ENCODE measurements around the gene CASP5.
A peak's percentile ranks its signal among the peaks of the same experiment; 100 is the strongest.
"Not testable (repeated sequence)": the region's sequence is repeated elsewhere in the genome, so short reads cannot be mapped to it uniquely, and the experiment has no call there.

Gene CASP5

GRCh38 chr11:105032495-105032894, 9.5 kb upstream of the CASP5 start:
- DNase-seq = no peak

GRCh38 chr11:105027678-105028077, 4.7 kb upstream of the CASP5 start:
- DNase-seq = no peak

- DNase-seq = no peak
Observed at GRCh38 chr11:105024394-105024793, 1.4 kb upstream of the CASP5 start.

DNA sequence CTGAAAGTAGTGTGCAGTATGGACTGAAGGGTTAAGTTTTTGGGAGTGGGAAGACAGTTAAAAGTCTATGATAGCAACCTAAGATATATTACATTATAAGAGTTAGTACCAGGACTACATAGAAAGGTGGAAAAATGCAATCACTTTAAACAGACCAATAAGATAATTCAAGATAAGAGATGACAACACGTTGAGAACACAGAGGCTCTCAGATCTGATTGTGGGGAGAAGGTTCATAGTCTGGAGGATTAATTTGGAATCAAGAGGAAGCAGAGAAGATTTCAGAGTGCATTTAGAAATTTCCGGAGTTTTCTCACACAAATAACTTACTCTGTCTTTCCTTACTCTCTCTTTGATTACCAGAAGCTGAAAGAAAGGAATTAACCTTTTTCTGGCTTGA, 441 bp downstream of the CASP5 start:
- DNase-seq = no peak

GRCh38 chr11:105007463-105007862, 15.5 kb downstream of the CASP5 start:
- no peak for DNase-seq

- no peak for DNase-seq
Observed at GRCh38 chr11:105005451-105005845, 17.5 kb downstream of the CASP5 start.

DNA sequence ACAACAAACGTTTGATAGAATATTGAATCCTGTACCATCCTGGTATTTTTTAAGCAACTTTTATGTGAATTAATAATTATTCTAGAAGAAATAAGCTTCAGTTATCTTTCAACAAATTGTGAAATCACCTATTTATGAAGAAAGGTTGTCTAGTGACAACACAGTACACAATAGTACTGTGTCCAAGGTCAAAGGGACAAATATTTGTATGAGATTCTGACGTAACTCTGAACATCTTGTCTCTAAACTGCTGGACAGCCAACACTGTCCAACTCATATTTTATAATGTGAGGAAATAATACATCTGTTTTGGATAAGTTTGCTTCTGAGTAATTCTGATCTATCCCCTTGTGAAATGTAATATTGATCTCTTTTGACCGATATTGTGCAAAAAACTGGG, 18.9 kb downstream of the CASP5 start:
- DNase-seq = no peak

- DNase-seq = no peak
Observed at GRCh38 chr11:105003151-105003550, 19.8 kb downstream of the CASP5 start.

DNA sequence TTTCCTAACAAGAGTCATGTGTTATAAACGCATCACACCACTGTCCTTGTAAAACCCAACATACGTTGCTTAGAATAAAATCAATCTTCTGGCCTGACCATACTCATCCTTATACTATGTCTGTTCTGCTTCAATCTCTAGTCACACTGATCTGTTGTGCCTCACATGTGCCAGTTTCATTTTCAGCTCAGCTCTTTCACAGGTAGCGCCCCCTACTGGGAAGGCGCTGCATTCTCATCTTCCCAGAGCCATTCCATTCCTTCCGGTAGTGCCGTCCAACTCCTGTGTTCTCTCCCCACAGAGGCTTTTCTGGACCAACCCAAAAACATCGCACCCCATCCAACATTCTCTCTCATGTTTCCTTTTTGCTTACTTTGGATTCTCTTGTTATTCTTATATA, 22.2 kb downstream of the CASP5 start:
- DNase-seq = peak; percentile 70

- DNase-seq = no peak
Observed at GRCh38 chr11:105000167-105000566, 22.8 kb downstream of the CASP5 start.

- DNase-seq = no peak
Observed at GRCh38 chr11:104999721-105000120, 23.2 kb downstream of the CASP5 start.

DNA sequence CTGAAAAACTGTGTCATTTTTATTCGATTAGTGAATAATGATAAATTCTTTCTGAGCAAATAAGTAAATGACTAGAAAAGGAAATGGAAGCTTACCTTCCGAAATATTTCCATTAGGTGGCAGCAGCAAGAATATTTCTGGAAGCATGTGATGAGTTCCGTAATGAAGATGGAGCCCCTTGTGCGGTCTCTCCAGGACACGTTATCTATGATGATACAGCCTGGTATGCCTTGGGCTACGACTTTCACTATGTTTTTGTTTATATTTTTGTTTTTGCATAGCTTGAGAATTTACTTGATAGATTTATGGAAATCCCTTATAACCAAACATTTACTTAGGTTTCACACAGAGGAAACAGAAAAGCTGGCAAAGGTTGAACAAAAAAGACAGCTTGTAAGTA, 25.7 kb downstream of the CASP5 start:
- DNase-seq = no peak

- no peak for DNase-seq
Observed at GRCh38 chr11:104995001-104995408, 28.0 kb downstream of the CASP5 start.

- no peak for DNase-seq
Observed at GRCh38 chr11:104992781-104993180, 30.2 kb downstream of the CASP5 start.

- DNase-seq = no peak
Observed at GRCh38 chr11:104991994-104992393, 31.0 kb downstream of the CASP5 start.

DNA sequence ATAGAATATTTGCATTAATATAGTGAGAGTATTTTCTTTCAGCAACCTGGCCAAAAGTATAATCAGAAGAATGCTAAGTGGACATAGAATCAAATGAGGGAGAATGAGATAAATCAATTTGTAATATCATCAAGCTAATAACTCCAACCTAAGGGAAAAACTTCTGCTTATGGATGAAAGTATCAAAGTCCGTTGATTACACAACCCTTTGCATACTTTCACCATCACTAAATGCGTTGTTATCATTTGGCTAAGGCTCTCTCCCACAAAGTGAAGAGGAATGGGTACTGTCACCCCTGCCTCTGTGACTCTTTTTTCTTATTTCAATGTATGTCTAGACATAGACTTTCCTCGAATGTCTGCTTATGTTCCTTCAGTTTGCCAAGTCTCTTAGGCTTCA, 38.2 kb downstream of the CASP5 start:
- no peak for DNase-seq

- DNase-seq = no peak
Observed at GRCh38 chr11:104979839-104980238, 43.1 kb downstream of the CASP5 start.

DNA sequence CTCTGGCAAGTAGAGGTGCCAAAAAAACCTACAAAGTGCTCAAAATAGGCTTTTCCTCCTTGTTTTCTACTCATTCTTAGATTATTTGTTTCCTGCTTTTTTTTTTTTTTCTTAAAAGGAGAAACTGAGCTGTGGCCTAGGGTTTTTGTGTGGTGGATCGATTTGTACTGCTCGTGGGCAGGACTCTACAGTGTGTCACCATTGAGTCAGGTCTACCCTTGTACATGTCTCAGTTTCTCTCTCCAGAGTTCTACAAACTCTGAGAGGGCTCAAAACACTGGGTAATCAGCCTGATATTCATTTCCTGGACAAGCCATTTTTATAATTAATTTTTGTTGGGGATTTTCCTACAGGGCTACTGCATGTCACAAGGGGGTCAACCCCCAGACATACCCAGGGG, 49.4 kb downstream of the CASP5 start:
- no peak for DNase-seq

- DNase-seq = not testable (repeated sequence)
Observed at GRCh38 chr11:104972924-104973323, 50.0 kb downstream of the CASP5 start.

DNA sequence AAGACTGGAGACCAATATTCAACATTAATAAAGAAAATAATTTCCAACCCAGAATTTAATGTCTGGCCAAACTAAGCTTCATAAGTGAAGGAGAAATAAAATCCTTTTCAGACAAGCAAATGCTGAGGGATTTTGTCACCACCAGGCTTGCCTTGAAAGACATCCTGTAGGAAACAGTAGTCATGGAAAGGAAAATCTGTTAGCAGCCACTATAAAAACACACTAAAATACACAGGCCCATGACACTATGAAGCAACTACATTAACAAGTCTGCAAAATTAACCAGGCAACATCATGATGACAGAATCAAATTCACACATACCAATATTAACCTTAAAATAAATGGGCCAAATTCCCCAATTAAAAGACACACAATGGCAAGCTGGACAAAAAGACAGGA, 52.2 kb downstream of the CASP5 start:
- DNase-seq = no peak

GRCh38 chr11:104968856-104969776, 53.9 kb downstream of the CASP5 start:
- DNase-seq = no peak

DNA sequence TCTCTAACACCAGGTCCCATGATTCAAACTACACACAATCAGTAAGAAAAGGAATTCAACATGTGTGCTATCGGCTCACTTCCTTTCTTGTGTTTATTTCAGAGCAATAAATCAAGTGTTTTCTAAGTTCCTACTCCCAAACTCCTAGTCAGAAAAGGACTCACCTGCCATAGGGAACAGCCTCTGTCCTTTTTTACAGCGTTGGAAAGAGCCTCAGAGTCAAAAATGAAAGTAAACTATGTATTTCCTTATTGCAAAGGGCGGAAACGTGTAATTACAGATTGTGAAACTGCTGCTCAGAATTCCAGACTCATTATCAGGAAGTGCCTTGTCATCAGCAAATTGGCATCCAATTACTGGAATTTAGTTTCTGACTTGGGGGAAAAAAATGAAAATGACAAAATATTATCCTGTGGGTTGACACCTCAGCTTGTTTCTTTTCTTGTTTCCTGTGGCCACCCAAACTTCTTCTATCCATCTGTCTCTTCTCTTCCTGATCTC, 54.6 kb downstream of the CASP5 start, which contains the start of gene CASP4:
Gene CASP4, minus strand, starts transcription at position 220 of the 501 bp plus-strand sequence. Its CDS starts 49 bp downstream, at position 171.
- no peak for DNase-seq

- DNase-seq = no peak
Observed at GRCh38 chr11:104967534-104968354, 55.2 kb downstream of the CASP5 start.

GRCh38 chr11:104965735-104966134, 57.2 kb downstream of the CASP5 start:
- DNase-seq = no peak
